ENCODE data around the gene GPR108. TPM values are rescaled to one million over a fixed set of nuclear protein-coding genes. Genes with fewer than 3 reads are reported as not detected.
A peak's percentile ranks its signal among the peaks of the same experiment; 100 is the strongest.
"Not testable (repeated sequence)": the region's sequence is repeated elsewhere in the genome, so short reads cannot be mapped to it uniquely, and the experiment has no call there.

Gene GPR108
- total and polyA plus RNA-seq, 4 donors, result 21.2 to 56.6 (median 51.1) TPM

DNA sequence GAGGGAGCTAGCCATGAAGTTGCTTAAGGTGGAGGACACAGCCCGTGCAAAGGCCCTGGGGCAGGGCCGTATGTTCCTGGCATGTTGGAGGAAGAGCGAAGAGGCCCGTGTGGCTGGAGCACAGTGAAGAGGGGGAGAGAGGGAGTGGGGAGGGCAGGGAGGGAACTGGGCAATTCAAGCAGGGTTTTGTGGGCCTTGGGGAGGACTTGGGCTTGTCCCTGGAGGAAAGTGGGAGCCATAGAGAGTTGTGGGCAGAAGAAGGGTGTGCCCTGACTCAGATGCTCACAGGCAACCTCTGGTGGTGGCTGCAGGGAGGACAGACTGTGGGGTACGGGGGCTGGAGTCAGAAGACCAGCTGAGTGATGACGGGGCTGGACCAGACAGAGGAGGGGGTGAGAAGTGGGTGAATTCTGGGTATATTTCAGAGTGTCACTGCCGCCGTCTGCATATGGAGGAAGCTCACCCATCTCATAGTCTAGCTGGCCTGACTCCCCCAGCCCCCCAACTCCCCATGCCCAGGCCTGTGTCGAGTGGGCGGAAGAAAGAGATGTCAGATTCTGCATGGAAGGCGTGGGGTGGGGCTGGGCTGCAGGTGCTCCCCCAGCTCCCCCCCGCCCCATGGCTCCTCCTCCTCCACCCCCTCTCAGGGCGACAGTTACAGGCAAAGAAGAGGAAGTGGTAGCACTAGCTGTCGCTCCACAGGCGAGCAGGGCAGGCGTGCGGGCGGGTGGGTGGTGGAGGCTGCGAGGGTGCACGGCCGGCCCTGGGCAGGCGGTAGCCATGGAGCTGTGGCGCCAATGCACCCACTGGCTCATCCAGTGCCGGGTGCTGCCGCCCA, 34.9 kb upstream of the GPR108 start, which contains the start of gene VAV1:
TSS of gene VAV1 (plus strand) at position 681 of the 838 bp plus-strand sequence. CDS start at position 781, 100 bp downstream.
- Histone ChIP-seq H3K4me1 (ENCODE audit: control insufficient read depth, insufficient read depth, low read length) (peaks cover 7% of the 10 kb centered on the region), H3K27me3 (ENCODE audit: control insufficient read depth, insufficient read depth, low read length) (peaks cover 10% of the 10 kb centered on the region), H3K4me3 (ENCODE audit: low read depth, low read length) (peak within 1 kb of the TSS; percentile 12), H3K27ac (ENCODE audit: low read depth, low read length) (no peak within 1 kb of the TSS), H3K36me3 (ENCODE audit: control insufficient read depth, insufficient read depth, low read length) (no peaks in the 10 kb centered on the region), H3K9me3 (ENCODE audit: control insufficient read depth, insufficient read depth, low read length) (no peaks in the 10 kb centered on the region)
- 70% methylated on average over 11 of the region's 25 CpGs for WGBS (ENCODE audit: insufficient coverage)
- no peak for DNase-seq (ENCODE audit: low read depth in 4 of 6, low spot score in 6 of 6)

DNA sequence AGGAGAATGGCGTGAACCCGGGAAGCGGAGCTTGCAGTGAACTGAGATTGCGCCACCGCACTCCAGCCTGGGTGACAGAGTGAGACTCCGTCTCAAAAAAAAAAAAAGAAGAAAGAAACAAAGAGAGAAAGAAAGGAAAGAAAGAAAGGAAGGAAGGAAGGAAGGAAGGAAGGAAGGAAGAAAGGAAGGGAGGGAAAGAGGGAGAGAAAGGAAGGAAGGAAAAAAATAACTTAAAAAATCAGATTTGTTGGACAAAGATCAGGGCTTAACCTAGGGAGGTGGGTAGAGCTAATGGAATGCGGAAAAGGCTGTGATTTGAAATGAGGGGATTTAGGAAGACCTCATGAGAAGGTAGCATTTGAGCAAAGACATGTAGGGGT, 34.3 kb upstream of the GPR108 start:
- Histone ChIP-seq H3K4me1 (ENCODE audit: control insufficient read depth, insufficient read depth, low read length) (peaks cover 10% of the 10 kb centered on the region), H3K27me3 (ENCODE audit: control insufficient read depth, insufficient read depth, low read length) (peaks cover 16% of the 10 kb centered on the region)
- not testable (repeated sequence) for H3K27ac ChIP-seq (ENCODE audit: low read depth, low read length); H3K36me3 ChIP-seq (ENCODE audit: control insufficient read depth, insufficient read depth, low read length); H3K9me3 ChIP-seq (ENCODE audit: control insufficient read depth, insufficient read depth, low read length); DNase-seq (ENCODE audit: low read depth in 4 of 6, low spot score in 6 of 6); H3K4me3 ChIP-seq (ENCODE audit: low read depth, low read length)
- 88% methylated on average over 7 of the region's 7 CpGs for WGBS (ENCODE audit: insufficient coverage)

DNA sequence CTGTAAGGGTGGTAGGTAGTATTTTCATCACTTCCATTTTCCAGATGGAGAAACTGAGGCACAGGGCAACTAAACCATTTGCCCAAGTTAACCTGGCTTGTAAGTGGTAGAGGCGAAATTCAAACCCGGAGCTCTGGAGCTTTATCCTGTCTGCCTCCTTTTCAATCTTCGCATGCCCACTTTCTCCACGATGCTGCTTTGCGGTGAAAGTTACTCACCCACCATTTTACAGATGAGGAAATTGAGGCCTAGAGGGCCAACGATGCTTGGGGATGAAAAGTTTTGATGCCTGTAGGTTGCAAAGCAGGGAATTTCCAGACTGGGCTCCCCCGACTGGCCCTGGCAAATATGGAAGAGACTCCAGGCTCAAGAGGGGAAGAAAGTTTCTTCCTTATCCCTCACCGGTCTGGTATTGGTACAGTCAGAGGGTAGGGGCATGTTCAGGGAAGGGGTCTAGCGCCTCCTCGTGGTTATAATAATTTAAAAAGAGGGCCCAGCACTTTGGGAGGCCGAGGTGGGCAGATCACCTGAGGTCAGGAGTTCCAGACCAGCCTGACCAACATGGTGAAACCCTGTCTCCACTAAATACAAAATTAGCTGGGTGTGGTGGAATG, 31.7 kb upstream of the GPR108 start:
- Histone ChIP-seq H3K36me3 (ENCODE audit: control insufficient read depth, insufficient read depth, low read length) (no peaks in the 10 kb centered on the region), H3K4me1 (ENCODE audit: control insufficient read depth, insufficient read depth, low read length) (peaks cover 10% of the 10 kb centered on the region), H3K27ac (ENCODE audit: low read depth, low read length) (no peak overlapping the region), H3K4me3 (ENCODE audit: low read depth, low read length) (no peak overlapping the region), H3K27me3 (ENCODE audit: control insufficient read depth, insufficient read depth, low read length) (peaks cover 26% of the 10 kb centered on the region), H3K9me3 (ENCODE audit: control insufficient read depth, insufficient read depth, low read length) (no peaks in the 10 kb centered on the region)
- 100% methylated on average over 2 of the region's 11 CpGs for WGBS (ENCODE audit: insufficient coverage)
- DNase-seq (ENCODE audit: low read depth in 4 of 6, low spot score in 6 of 6), result no peak

DNA sequence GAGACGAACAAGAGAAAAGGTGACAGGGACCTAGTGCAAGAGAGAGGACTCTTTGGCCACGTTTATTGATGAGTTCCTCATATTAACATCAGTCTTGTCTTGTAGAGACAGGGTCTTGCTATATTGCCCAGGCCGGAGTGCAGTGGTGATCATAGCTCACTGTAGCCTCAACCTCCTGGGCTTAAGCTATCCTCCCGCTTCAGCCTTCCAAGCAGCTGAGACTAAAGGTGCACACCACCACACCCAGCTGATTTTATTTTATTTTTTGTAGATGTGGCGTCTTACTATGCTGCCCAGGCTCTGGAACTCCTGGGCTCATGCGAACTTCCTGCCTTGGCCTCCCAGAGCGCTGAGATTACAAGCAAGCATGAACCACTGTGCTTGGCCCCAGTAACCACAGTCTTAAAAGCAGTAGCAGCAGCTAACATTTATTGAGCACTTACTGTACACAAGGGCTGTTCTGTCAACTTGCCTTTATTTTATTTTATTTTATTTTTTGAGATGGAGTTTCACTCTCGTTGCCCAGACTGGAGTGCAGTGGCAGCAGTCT, 30.9 kb upstream of the GPR108 start:
- H3K27ac ChIP-seq (ENCODE audit: low read depth, low read length), result no peak overlapping the region
- peaks cover 26% of the 10 kb centered on the region for H3K27me3 ChIP-seq (ENCODE audit: control insufficient read depth, insufficient read depth, low read length)
- H3K9me3 ChIP-seq (ENCODE audit: control insufficient read depth, insufficient read depth, low read length), result no peaks in the 10 kb centered on the region
- H3K36me3 ChIP-seq (ENCODE audit: control insufficient read depth, insufficient read depth, low read length), result no peaks in the 10 kb centered on the region
- peaks cover 10% of the 10 kb centered on the region for H3K4me1 ChIP-seq (ENCODE audit: control insufficient read depth, insufficient read depth, low read length)
- 67% methylated on average over 6 of the region's 8 CpGs for WGBS (ENCODE audit: insufficient coverage)
- H3K4me3 ChIP-seq (ENCODE audit: low read depth, low read length), result no peak overlapping the region
- DNase-seq (ENCODE audit: low read depth in 4 of 6, low spot score in 6 of 6), result no peak

DNA sequence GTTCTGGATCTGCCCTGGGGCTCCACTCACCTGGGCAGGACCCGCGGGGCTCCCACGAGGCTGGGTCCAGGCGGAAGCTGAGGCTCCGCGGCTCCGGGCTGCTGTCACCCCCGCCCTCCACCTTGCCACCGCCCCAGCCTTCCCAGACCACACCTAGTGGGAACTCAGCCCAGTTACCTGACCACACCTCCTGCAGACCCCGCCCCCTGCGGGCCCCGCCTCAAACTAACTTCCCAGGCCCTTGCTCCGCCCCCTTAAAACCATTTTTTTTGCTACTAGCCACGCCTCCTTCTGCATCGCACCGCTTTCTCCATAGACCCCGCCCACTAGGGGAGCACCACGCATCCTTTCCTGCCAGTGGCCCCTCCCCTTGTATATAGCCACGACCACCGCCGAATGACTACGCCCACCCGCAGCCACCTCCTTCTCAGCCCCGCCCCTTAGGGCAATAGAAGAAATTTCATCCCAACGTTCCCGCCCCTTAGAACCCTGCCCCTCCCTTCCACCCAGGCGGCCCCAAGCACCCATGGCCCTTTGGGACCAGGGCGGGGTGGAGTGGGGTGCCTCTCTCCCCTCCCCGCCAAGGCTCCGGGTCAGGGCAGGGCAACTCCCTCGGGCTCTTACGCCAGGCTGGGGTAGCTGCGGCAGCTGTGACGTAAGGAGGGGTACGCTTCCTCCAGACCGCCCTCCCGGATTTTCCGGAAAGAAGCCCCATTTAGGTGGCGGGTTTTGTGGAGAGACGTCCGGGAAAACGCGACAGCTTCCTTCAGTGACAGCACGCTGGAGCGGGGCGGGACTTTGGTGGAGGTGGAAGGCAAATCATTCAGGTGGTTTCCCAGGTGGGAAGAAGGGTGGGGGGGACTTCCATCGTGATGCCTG, 30.2 kb upstream of the GPR108 start, which contains the start of gene SH2D3A:
TSS of gene SH2D3A (minus strand) at position 79 of the 879 bp plus-strand sequence. CDS start 3,687 bp downstream, outside the sequence.
- peak in 2 of 6 donors; percentile 22 to 53 for DNase-seq (ENCODE audit: low read depth in 4 of 6, low spot score in 6 of 6)
- 2% methylated on average over 41 of the region's 47 CpGs for WGBS (ENCODE audit: insufficient coverage)

DNA sequence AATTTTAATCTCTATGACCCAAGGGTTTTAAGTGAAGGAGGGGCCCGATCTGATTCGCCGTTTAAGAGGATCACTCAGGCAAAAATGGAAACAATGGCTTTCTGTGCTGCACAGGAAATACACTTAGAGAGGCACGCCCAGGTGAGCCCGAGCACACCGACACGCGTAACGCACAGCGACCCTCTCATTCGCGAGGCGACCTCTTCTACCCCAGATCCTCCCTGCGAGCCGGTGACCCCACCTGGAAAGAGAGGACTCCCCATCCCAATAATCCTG, 29.6 kb upstream of the GPR108 start:
- peaks cover 26% of the 10 kb centered on the region for H3K27me3 ChIP-seq (ENCODE audit: control insufficient read depth, insufficient read depth, low read length)
- peaks cover 10% of the 10 kb centered on the region for H3K4me1 ChIP-seq (ENCODE audit: control insufficient read depth, insufficient read depth, low read length)
- no peaks in the 10 kb centered on the region for H3K36me3 ChIP-seq (ENCODE audit: control insufficient read depth, insufficient read depth, low read length)
- DNase-seq (ENCODE audit: low read depth in 4 of 6, low spot score in 6 of 6), result no peak
- H3K9me3 ChIP-seq (ENCODE audit: control insufficient read depth, insufficient read depth, low read length), result no peaks in the 10 kb centered on the region
- H3K27ac ChIP-seq (ENCODE audit: low read depth, low read length), result no peak overlapping the region
- no peak overlapping the region for H3K4me3 ChIP-seq (ENCODE audit: low read depth, low read length)
- 4% methylated on average over 15 of the region's 15 CpGs for WGBS (ENCODE audit: insufficient coverage)

More for the DNA sequence above, 30.2 kb upstream of the GPR108 start, which contains the start of gene SH2D3A:
- Histone ChIP-seq H3K27ac (ENCODE audit: low read depth, low read length) (no peak within 1 kb of the TSS), H3K27me3 (ENCODE audit: control insufficient read depth, insufficient read depth, low read length) (peaks cover 26% of the 10 kb centered on the region), H3K4me1 (ENCODE audit: control insufficient read depth, insufficient read depth, low read length) (peaks cover 10% of the 10 kb centered on the region), H3K36me3 (ENCODE audit: control insufficient read depth, insufficient read depth, low read length) (no peaks in the 10 kb centered on the region), H3K4me3 (ENCODE audit: low read depth, low read length) (no peak within 1 kb of the TSS), H3K9me3 (ENCODE audit: control insufficient read depth, insufficient read depth, low read length) (no peaks in the 10 kb centered on the region)

DNA sequence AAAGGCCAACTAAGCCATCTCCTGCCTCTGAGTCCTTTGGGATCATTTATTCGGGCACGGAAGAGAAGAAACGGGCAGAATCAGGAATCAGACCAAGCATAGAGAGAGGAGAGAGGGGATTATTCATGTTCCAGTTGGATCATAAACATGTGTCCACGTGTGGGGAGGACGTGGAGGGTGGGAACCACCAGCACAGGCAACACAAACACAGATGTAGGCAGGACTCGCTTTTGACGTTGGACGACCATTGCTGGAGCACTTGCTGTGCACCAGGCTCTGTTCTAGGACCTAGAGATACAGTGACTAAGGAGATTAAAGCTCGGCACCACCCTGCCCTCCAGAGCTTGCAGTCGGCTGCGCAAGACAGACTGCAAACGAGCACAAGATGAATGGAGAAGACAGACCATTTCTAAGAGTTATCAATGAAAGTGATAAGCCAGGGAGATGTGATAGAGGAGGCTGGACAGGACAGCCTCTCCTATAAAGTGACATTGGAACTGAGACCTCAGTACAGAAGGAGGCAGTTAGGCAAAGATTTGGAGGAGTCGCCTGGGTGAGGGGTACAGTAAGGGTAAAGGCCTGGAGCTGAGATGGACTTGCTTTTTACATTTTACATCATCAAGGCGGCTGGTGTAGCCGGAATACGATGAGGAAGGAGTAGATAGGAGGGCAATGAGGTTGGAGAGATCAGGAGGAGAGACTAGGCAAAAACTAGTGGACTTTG, 29.1 kb upstream of the GPR108 start:
- Histone ChIP-seq H3K27ac (ENCODE audit: low read depth, low read length) (no peak overlapping the region), H3K36me3 (ENCODE audit: control insufficient read depth, insufficient read depth, low read length) (no peaks in the 10 kb centered on the region), H3K4me1 (ENCODE audit: control insufficient read depth, insufficient read depth, low read length) (peaks cover 10% of the 10 kb centered on the region), H3K4me3 (ENCODE audit: low read depth, low read length) (no peak overlapping the region), H3K27me3 (ENCODE audit: control insufficient read depth, insufficient read depth, low read length) (peaks cover 26% of the 10 kb centered on the region), H3K9me3 (ENCODE audit: control insufficient read depth, insufficient read depth, low read length) (no peaks in the 10 kb centered on the region)
- 30% methylated on average over 14 of the region's 16 CpGs for WGBS (ENCODE audit: insufficient coverage)
- DNase-seq (ENCODE audit: low read depth in 4 of 6, low spot score in 6 of 6), result no peak

DNA sequence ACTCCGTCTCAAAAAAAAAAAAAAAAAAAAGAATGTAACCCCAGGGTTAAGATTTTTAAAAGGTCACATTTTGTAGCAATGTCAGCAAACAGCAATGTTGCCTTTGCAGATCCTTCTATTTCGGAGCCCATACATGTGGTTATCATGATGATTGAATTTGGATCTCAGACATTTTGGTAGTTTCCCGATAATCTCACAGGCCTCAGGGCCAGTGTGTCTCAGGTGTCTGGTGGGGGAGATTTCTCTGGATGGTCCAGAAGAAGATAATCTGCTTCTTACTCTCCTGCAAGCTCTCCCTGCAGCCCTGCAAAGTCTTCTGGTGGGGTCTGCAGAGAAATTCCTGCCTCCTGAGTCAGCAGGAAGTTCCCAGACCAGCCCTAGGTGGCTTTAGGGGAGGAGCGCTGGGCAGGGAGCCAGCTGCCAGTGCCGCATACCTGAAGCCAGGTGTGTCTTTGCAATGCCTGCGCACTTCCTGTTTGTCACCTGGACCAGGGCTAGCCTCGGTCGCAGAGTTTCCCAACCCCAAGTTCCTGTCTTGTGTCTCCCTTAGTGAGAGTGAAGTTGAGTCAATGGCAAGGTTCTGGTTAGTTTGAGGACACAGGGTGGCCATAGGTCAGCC, 28.5 kb upstream of the GPR108 start:
- Histone ChIP-seq H3K36me3 (ENCODE audit: control insufficient read depth, insufficient read depth, low read length) (no peaks in the 10 kb centered on the region), H3K9me3 (ENCODE audit: control insufficient read depth, insufficient read depth, low read length) (no peaks in the 10 kb centered on the region), H3K4me1 (ENCODE audit: control insufficient read depth, insufficient read depth, low read length) (peaks cover 10% of the 10 kb centered on the region), H3K27ac (ENCODE audit: low read depth, low read length) (no peak overlapping the region), H3K27me3 (ENCODE audit: control insufficient read depth, insufficient read depth, low read length) (peaks cover 26% of the 10 kb centered on the region), H3K4me3 (ENCODE audit: low read depth, low read length) (no peak overlapping the region)
- 43% methylated on average over 7 of the region's 8 CpGs for WGBS (ENCODE audit: insufficient coverage)
- DNase-seq (ENCODE audit: low read depth in 4 of 6, low spot score in 6 of 6), result no peak
